SK-N-SH treated with all-trans-retinoic acid at 6 μM for 48 hours (cell line): Measurements from ENCODE around the gene SLC8B1.

Experiments
- ATAC-seq: fragments of 200-7000 bp; cut with Tn5 transposase; 3 replicates; pipeline ENCODE4 v1.9.1; 2020; ENCODE audit warnings: mild to moderate bottlenecking, moderate library complexity
- ARNTL ChIP-seq: fragments of 450-650 bp; formaldehyde crosslinking; IDR thresholded peaks from 2 replicates; pipeline ENCODE4 v1.5.0; 2020; ENCODE audit warnings: low read depth, mild to moderate bottlenecking, moderate library complexity, borderline replicate concordance
- CSDC2 ChIP-seq: fragments of 250-450 bp; sonication (Bioruptor Pico); IDR thresholded peaks from 2 replicates; pipeline ENCODE4 v1.5.0; 2020; ENCODE audit warnings: mild to moderate bottlenecking, moderate library complexity
- ESRRG ChIP-seq: fragments of 250-450 bp; sonication (Bioruptor Pico); IDR thresholded peaks from 2 replicates; pipeline ENCODE4 v1.6.1; 2021; ENCODE audit warnings: mild to moderate bottlenecking
- GLIS3 ChIP-seq: fragments of 250-450 bp; sonication (Bioruptor Pico); IDR thresholded peaks from 2 replicates; pipeline ENCODE4 v1.5.0; 2020; ENCODE audit warnings: mild to moderate bottlenecking, moderate library complexity
- ISL1 ChIP-seq: fragments of 250-450 bp; sonication (Bioruptor Pico); IDR thresholded peaks from 2 replicates; pipeline ENCODE4 v2.1.2; 2022; ENCODE audit warnings: mild to moderate bottlenecking, moderate library complexity
- OSR1 ChIP-seq: fragments of 250-450 bp; sonication (Bioruptor Pico); IDR thresholded peaks from 2 replicates; pipeline ENCODE4 v1.8.0; 2022; ENCODE audit warnings: moderate library complexity, mild to moderate bottlenecking, inconsistent platforms
- PPARA ChIP-seq: fragments of 250-450 bp; sonication (Bioruptor Pico); IDR thresholded peaks from 2 replicates; pipeline ENCODE4 v1.5.0; 2020; ENCODE audit warnings: mild to moderate bottlenecking, borderline replicate concordance
- RARB ChIP-seq: fragments of 250-450 bp; sonication (Bioruptor Pico); IDR thresholded peaks from 2 replicates; pipeline ENCODE4 v1.8.0; 2021; ENCODE audit warnings: mild to moderate bottlenecking, moderate library complexity
- SNAI2 ChIP-seq: fragments of 250-450 bp; sonication (Bioruptor Pico); IDR thresholded peaks from 2 replicates; pipeline ENCODE4 v1.5.0; 2020; ENCODE audit warnings: mild to moderate bottlenecking, moderate library complexity
- TCF4 ChIP-seq: fragments of 250-450 bp; sonication (Bioruptor Pico); IDR thresholded peaks from 2 replicates; pipeline ENCODE4 v1.8.0; 2021; ENCODE audit warnings: mild to moderate bottlenecking, moderate library complexity, borderline replicate concordance
- TOX ChIP-seq: fragments of 250-450 bp; sonication (Bioruptor Pico); IDR thresholded peaks from 2 replicates; pipeline ENCODE4 v1.8.0; 2021; ENCODE audit warnings: mild to moderate bottlenecking, moderate library complexity, borderline replicate concordance
- ZC3H10 ChIP-seq: fragments of 250-450 bp; sonication (Bioruptor Pico); IDR thresholded peaks from 2 replicates; pipeline ENCODE4 v1.5.1; 2021; ENCODE audit warnings: mild to moderate bottlenecking, moderate library complexity
- ZFP3 ChIP-seq: fragments of 250-450 bp; sonication (Bioruptor Pico); IDR thresholded peaks from 2 replicates; pipeline ENCODE4 v1.5.0; 2020; ENCODE audit warnings: mild to moderate bottlenecking, moderate library complexity
- ZFP30 ChIP-seq: fragments of 450-650 bp; formaldehyde crosslinking; IDR thresholded peaks from 2 replicates; pipeline ENCODE4 v1.5.0; 2022; ENCODE audit warnings: mild to moderate bottlenecking, moderate library complexity
- ZNF565 ChIP-seq: fragments of 450-650 bp; formaldehyde crosslinking; conservative IDR thresholded peaks from 2 replicates; pipeline ENCODE4 v1.5.0; 2020; ENCODE audit warnings: low read depth, mild to moderate bottlenecking, moderate library complexity
- ZNF70 ChIP-seq: fragments of 450-650 bp; formaldehyde crosslinking; IDR thresholded peaks from 2 replicates; pipeline ENCODE4 v1.5.0; 2020; ENCODE audit warnings: mild to moderate bottlenecking, moderate library complexity
- ZNF8 ChIP-seq: fragments of 450-650 bp; formaldehyde crosslinking; IDR thresholded peaks from 2 replicates; pipeline ENCODE4 v1.5.0; 2020; ENCODE audit warnings: mild to moderate bottlenecking, moderate library complexity
- TF ChIP-seq, protein P1 (sequence below): fragments of 250-450 bp; sonication (Bioruptor Pico); IDR thresholded peaks from 2 replicates; pipeline ENCODE4 v1.5.1; 2021; ENCODE audit warnings: mild to moderate bottlenecking, moderate library complexity
- TF ChIP-seq, protein P2 (sequence below): fragments of 250-450 bp; sonication (Bioruptor Pico); IDR thresholded peaks from 2 replicates; pipeline ENCODE4 v1.8.0; 2021; ENCODE audit warnings: low read depth, mild to moderate bottlenecking, moderate library complexity, borderline replicate concordance
- TF ChIP-seq, protein P3 (sequence below): fragments of 250-450 bp; sonication (Bioruptor Pico); IDR thresholded peaks from 2 replicates; pipeline ENCODE4 v1.5.0; 2020; ENCODE audit warnings: mild to moderate bottlenecking, moderate library complexity
- TF ChIP-seq, protein P4 (sequence below): fragments of 250-450 bp; sonication (Bioruptor Pico); IDR thresholded peaks from 2 replicates; pipeline ENCODE4 v1.8.0; 2020; ENCODE audit warnings: mild to moderate bottlenecking, moderate library complexity, borderline replicate concordance

The SLC8B1 gene

DNA sequence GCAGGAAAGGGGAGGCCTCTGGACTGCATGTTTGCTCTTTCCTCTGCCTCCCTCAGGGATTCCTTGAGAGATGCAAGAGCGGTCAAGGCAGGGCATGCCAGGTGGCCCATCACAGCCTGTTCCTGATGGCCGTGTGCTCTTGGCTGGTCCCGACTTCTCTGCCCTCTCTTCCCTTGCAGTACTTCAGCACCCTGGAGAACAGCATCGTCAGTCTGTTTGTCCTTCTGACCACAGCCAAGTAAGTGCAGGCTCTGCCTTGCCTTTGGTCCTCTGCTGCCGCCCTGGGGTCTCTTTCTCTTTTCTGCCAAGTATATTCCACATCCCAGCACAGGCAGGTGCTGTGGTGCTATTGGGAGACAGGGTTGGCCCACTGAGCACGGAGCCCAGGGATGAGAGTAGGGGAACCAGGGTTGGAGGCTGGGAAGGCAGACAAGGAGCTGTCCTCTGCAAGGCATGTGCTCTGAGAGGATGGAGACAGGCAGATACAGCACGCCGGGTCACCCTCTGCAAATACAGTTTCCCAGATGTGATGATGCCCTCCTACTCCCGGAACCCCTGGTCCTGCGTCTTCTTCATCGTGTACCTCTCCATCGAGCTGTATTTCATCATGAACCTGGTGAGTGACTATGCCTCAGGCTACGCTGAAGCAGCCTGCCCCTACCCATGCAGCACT lies 61.7 kb downstream of the SLC8B1 start:
- TF ChIP-seq, protein P1, sequence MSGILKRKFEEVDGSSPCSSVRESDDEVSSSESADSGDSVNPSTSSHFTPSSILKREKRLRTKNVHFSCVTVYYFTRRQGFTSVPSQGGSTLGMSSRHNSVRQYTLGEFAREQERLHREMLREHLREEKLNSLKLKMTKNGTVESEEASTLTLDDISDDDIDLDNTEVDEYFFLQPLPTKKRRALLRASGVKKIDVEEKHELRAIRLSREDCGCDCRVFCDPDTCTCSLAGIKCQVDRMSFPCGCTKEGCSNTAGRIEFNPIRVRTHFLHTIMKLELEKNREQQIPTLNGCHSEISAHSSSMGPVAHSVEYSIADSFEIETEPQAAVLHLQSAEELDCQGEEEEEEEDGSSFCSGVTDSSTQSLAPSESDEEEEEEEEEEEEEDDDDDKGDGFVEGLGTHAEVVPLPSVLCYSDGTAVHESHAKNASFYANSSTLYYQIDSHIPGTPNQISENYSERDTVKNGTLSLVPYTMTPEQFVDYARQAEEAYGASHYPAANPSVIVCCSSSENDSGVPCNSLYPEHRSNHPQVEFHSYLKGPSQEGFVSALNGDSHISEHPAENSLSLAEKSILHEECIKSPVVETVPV (CRISPR knock-in tag) = no peak
- TF ChIP-seq ZFP3 (CRISPR knock-in tag) = no peak
- TF ChIP-seq ZC3H10 (CRISPR knock-in tag) = no peak
- no peak for TF ChIP-seq GLIS3 (CRISPR knock-in tag)
- TF ChIP-seq ISL1 (CRISPR knock-in tag) = no peak
- TF ChIP-seq OSR1 (CRISPR knock-in tag) = no peak
- TF ChIP-seq CSDC2 (CRISPR knock-in tag) = no peak
- no peak for TF ChIP-seq PPARA (CRISPR knock-in tag)
- no peak for TF ChIP-seq TOX (CRISPR knock-in tag)
- TF ChIP-seq, protein P2, sequence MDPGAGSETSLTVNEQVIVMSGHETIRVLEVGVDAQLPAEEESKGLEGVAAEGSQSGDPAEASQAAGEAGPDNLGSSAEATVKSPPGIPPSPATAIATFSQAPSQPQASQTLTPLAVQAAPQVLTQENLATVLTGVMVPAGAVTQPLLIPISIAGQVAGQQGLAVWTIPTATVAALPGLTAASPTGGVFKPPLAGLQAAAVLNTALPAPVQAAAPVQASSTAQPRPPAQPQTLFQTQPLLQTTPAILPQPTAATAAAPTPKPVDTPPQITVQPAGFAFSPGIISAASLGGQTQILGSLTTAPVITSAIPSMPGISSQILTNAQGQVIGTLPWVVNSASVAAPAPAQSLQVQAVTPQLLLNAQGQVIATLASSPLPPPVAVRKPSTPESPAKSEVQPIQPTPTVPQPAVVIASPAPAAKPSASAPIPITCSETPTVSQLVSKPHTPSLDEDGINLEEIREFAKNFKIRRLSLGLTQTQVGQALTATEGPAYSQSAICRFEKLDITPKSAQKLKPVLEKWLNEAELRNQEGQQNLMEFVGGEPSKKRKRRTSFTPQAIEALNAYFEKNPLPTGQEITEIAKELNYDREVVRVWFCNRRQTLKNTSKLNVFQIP (CRISPR knock-in tag) = no peak
- TF ChIP-seq SNAI2 (CRISPR knock-in tag) = no peak
- TF ChIP-seq, protein P3, sequence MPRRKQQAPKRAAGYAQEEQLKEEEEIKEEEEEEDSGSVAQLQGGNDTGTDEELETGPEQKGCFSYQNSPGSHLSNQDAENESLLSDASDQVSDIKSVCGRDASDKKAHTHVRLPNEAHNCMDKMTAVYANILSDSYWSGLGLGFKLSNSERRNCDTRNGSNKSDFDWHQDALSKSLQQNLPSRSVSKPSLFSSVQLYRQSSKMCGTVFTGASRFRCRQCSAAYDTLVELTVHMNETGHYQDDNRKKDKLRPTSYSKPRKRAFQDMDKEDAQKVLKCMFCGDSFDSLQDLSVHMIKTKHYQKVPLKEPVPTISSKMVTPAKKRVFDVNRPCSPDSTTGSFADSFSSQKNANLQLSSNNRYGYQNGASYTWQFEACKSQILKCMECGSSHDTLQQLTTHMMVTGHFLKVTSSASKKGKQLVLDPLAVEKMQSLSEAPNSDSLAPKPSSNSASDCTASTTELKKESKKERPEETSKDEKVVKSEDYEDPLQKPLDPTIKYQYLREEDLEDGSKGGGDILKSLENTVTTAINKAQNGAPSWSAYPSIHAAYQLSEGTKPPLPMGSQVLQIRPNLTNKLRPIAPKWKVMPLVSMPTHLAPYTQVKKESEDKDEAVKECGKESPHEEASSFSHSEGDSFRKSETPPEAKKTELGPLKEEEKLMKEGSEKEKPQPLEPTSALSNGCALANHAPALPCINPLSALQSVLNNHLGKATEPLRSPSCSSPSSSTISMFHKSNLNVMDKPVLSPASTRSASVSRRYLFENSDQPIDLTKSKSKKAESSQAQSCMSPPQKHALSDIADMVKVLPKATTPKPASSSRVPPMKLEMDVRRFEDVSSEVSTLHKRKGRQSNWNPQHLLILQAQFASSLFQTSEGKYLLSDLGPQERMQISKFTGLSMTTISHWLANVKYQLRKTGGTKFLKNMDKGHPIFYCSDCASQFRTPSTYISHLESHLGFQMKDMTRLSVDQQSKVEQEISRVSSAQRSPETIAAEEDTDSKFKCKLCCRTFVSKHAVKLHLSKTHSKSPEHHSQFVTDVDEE (CRISPR knock-in tag) = no peak
- TF ChIP-seq ARNTL (CRISPR knock-in tag) = no peak
- TF ChIP-seq ZNF565 (CRISPR knock-in tag) = no peak
- TF ChIP-seq ZFP30 (CRISPR knock-in tag) = no peak
- no peak for TF ChIP-seq ZNF8 (CRISPR knock-in tag)
- no peak for TF ChIP-seq ZNF70 (CRISPR knock-in tag)
- no peak for TF ChIP-seq ESRRG
- TF ChIP-seq, protein P4, sequence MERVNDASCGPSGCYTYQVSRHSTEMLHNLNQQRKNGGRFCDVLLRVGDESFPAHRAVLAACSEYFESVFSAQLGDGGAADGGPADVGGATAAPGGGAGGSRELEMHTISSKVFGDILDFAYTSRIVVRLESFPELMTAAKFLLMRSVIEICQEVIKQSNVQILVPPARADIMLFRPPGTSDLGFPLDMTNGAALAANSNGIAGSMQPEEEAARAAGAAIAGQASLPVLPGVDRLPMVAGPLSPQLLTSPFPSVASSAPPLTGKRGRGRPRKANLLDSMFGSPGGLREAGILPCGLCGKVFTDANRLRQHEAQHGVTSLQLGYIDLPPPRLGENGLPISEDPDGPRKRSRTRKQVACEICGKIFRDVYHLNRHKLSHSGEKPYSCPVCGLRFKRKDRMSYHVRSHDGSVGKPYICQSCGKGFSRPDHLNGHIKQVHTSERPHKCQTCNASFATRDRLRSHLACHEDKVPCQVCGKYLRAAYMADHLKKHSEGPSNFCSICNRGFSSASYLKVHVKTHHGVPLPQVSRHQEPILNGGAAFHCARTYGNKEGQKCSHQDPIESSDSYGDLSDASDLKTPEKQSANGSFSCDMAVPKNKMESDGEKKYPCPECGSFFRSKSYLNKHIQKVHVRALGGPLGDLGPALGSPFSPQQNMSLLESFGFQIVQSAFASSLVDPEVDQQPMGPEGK = no peak
- no peak for ATAC-seq

DNA sequence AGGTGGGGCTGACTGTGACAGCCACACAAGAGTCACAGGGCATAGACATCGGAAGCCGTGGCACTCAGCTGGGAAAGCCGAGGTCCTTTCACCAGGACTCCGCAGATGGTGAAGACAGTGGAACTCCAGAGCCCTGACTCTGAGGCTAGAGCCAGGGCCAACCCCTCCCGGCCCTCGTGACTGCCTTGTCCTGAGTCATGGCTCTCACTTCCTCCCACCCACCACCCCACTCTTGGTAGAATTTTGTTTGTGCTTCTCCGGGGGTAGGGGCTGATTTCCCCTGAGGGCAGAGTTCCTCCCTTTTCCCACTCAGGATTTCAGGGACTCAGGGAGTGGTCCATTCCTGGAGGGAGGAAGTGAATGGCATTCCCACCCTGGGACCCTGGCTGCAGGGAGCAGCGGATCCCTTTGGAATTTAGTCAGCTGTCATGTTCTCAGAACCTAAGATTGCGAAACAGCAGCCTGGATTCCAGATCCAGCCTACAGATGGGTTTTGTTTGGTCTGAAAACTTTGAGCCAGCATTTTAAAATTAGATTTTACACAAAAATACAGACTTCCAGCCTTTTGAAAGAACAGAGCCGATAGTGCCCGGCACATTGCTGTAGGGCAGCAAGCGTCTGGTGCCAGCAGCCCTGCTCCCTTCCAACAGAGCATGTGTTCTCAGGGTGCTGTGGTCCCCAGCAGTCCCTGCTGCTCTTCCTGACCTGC lies 62.9 kb downstream of the SLC8B1 start:
- TF ChIP-seq, protein P3 (CRISPR knock-in tag) = no peak
- no peak for TF ChIP-seq SNAI2 (CRISPR knock-in tag)
- TF ChIP-seq TCF4 (CRISPR knock-in tag) = 0 out of 2 replicates have a peak, but pooled peaks have one; percentile 14
- no peak for TF ChIP-seq RARB (CRISPR knock-in tag)
- TF ChIP-seq ZNF8 (CRISPR knock-in tag) = no peak
- TF ChIP-seq GLIS3 (CRISPR knock-in tag) = no peak
- TF ChIP-seq TOX (CRISPR knock-in tag) = no peak
- peak; percentile 87 for ATAC-seq
